Smooth muscle cell (in vitro differentiated cells): Measurements from ENCODE around the gene FAM161A. TPM values are rescaled to one million over a fixed set of nuclear protein-coding genes. Genes with fewer than 3 reads are reported as not detected.

ENCODE experiments used
- DNase-seq: peaks from one replicate; lab custom pipeline; 2025; ENCODE audit not compliant: unreplicated experiment; lab: John Stamatoyannopoulos, UW
- H2AFZ ChIP-seq: fragments of 200-600 bp; sonication (generic); 2 replicates; pipeline ENCODE4 v1.6.0; 2016; ENCODE audit warnings: antibody characterized with exemption, low read depth, mild to moderate bottlenecking
- H3F3A ChIP-seq: fragments of 200-600 bp; sonication (generic); 2 replicates; pipeline ENCODE4 v1.6.0; 2017; ENCODE audit warnings: antibody characterized with exemption, low read depth
- H3K27ac ChIP-seq: fragments of 200-600 bp; sonication (generic); 2 replicates; pipeline ENCODE4 v1.5.1; 2016; ENCODE audit warnings: low read depth, mild to moderate bottlenecking
- H3K27me3 ChIP-seq: fragments of 200-600 bp; sonication (generic); 2 replicates; pipeline ENCODE4 v1.6.1; 2016; ENCODE audit warnings: low read depth, mild to moderate bottlenecking
- H3K36me3 ChIP-seq: fragments of 200-600 bp; sonication (generic); 2 replicates; pipeline ENCODE4 v1.5.1; 2016; ENCODE audit warnings: low read depth
- H3K4me1 ChIP-seq: fragments of 200-600 bp; sonication (generic); 2 replicates; pipeline ENCODE4 v1.5.1; 2016; ENCODE audit warnings: low read depth
- H3K4me2 ChIP-seq: fragments of 200-600 bp; sonication (generic); 2 replicates; pipeline ENCODE4 v1.6.0; 2016; ENCODE audit warnings: mild to moderate bottlenecking
- H3K4me3 ChIP-seq: fragments of 200-600 bp; sonication (generic); 2 replicates; pipeline ENCODE4 v1.5.1; 2016; ENCODE audit warnings: mild to moderate bottlenecking
- H3K79me2 ChIP-seq: fragments of 200-600 bp; sonication (generic); 2 replicates; pipeline ENCODE4 v1.6.0; 2016; ENCODE audit warnings: low read depth, mild to moderate bottlenecking
- H3K9ac ChIP-seq: fragments of 200-600 bp; sonication (generic); 2 replicates; pipeline ENCODE4 v1.6.0; 2016; ENCODE audit warnings: low read depth
- H3K9me3 ChIP-seq: fragments of 200-600 bp; sonication (generic); replicated peaks from 2 replicates; pipeline ENCODE4 v1.5.1; 2016; ENCODE audit warnings: low read depth
- H4K20me1 ChIP-seq: fragments of 200-600 bp; sonication (generic); 2 replicates; pipeline ENCODE4 v1.6.0; 2016; ENCODE audit warnings: low read depth
- WGBS: methylation state at CpG from one replicate; pipeline ENCODE4 v1.1.7; 2016; ENCODE audit warnings: low lambda C conversion rate; 5-methylcytosine and 5-hydroxymethylcytosine counted together
- polyA plus RNA-seq: library from polyadenylated mRNA; unstranded; fragments of >200 nt; fragmentation: Nextera tagmentation; extraction: Ambion mirVana; gene quantifications from 2 replicates; pipeline ENCODE4 v1.2.1, GENCODE V29; 2016
- total RNA-seq: library from RNA; depleted of rRNA; stranded (reverse); fragments of >200 nt; gene quantifications from 2 replicates; pipeline ENCODE4 v1.2.3, GENCODE V29; 2014
- TF ChIP-seq, protein P1 (sequence below): fragments of 200-600 bp; sonication (generic); IDR thresholded peaks from 2 replicates; pipeline ENCODE4 v1.5.1; 2017; ENCODE audit warnings: borderline replicate concordance, mild to moderate bottlenecking, antibody characterized with exemption; ENCODE audit not compliant: insufficient read depth, poor library complexity, severe bottlenecking

Gene FAM161A
- total and polyA plus RNA-seq, 2 experiments from 2014 or later = 3.9 to 5.7 TPM

DNA sequence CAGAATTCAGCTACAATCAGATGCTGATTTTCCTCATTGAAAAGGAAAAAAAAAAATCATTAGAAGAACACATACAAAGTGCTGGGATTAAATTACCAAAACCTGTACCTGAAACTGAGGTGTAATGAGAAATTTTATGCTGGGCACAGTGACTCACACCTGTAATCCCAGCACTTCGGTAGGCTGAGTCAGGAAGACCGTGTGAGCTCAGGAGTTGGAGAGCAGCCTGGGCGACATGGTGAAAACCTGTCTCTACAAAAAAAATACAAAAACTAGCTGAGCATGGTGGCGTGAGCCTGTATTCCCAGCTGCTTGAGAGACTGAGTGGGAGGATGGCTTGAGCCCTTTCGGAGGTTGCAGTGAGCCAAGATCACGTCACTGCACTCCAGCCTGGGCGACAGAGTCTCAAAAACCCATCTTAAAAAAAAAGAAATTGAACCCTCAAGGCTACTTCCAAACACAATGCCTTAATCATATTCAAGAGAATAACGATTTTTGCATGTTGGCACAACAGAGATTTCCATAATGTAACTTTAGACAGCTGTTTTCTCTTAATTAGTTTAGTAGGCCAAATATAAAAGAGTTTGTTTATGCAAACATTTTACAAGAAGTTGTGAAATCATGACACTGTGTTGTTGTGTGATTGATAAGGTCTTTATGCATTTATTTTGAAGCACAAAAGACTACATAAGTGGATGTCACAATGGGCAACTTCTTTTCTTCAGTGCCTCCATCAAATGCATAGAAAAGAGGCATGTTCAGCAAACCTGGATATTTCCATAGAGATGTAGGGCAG lies 63.9 kb downstream of the FAM161A start:
- Histone ChIP-seq H4K20me1 (no peaks in the 10 kb centered on the region), H3K79me2 (no peaks in the 10 kb centered on the region), H3K27me3 (no peaks in the 10 kb centered on the region), H3K4me3 (no peak overlapping the region), H3K9me3 (no peaks in the 10 kb centered on the region), H3K27ac (no peak overlapping the region), H3F3A (no peaks in the 10 kb centered on the region), H3K4me2 (no peak overlapping the region), H3K36me3 (no peaks in the 10 kb centered on the region), H3K9ac (no peak overlapping the region), H2AFZ (no peak overlapping the region), H3K4me1 (no peaks in the 10 kb centered on the region)
- 68% methylated on average over 8 of the region's 8 CpGs for WGBS
- TF ChIP-seq, protein P1, sequence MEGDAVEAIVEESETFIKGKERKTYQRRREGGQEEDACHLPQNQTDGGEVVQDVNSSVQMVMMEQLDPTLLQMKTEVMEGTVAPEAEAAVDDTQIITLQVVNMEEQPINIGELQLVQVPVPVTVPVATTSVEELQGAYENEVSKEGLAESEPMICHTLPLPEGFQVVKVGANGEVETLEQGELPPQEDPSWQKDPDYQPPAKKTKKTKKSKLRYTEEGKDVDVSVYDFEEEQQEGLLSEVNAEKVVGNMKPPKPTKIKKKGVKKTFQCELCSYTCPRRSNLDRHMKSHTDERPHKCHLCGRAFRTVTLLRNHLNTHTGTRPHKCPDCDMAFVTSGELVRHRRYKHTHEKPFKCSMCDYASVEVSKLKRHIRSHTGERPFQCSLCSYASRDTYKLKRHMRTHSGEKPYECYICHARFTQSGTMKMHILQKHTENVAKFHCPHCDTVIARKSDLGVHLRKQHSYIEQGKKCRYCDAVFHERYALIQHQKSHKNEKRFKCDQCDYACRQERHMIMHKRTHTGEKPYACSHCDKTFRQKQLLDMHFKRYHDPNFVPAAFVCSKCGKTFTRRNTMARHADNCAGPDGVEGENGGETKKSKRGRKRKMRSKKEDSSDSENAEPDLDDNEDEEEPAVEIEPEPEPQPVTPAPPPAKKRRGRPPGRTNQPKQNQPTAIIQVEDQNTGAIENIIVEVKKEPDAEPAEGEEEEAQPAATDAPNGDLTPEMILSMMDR = no peak
- no peak for DNase-seq

DNA sequence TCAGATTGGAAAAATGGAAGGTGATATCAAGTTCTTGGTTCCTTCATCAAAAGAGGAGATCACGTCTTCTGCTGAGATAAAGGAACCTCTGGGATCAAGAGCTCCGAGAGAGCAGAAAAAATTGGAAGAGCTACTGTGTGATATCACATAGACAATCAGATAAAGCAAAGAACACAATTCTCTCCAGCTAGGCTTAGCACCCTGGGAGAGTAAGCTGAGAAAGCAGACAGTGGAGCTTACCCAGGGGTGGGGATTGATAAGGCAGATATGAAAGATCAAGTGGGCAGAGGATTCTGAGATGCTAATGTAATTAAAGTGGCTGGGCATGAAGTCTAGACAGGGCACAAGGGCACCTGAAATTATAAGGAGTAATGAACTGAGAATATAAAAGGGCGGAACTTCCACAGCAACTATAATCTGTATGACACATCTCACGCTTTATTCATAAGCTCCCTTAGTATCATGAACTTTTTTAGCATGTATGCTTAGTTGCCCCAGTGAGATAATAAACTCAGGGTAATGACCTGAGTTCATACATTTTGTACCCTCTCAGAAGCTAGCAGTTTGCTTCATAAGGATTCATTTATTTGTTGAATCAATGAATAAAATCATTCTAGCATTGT lies 65.8 kb downstream of the FAM161A start:
- Histone ChIP-seq H3K27ac (no peak overlapping the region), H3K36me3 (no peaks in the 10 kb centered on the region), H3F3A (no peaks in the 10 kb centered on the region), H3K4me1 (no peaks in the 10 kb centered on the region), H2AFZ (no peak overlapping the region), H4K20me1 (no peaks in the 10 kb centered on the region), H3K4me2 (no peak overlapping the region), H3K9ac (no peak overlapping the region), H3K4me3 (no peak overlapping the region), H3K9me3 (no peaks in the 10 kb centered on the region), H3K79me2 (no peaks in the 10 kb centered on the region), H3K27me3 (no peaks in the 10 kb centered on the region)
- TF ChIP-seq, protein P1 = no peak
- WGBS = 78% methylated on average over 4 of the region's 4 CpGs
- no peak for DNase-seq

DNA sequence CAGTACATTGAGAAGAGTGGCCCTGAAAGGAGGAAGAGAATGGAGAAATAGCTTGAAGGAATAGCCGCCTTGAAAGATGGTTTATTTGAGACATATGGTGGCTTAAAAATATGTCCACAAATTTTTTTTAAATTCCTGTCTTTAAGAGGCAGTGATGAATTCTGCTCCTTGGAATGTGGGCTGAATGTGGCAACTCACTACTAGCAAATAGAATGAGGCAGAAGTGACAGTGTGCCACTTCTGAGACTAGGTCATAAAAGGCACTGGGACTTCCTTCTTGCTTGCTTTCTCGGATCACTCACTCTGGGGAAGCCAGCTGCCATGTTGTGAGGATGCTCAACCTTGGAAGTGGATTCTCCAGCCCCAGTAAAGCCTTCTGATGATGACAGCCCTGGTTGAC lies 67.0 kb downstream of the FAM161A start:
- Histone ChIP-seq H3K4me1 (no peaks in the 10 kb centered on the region), H3K9me3 (no peaks in the 10 kb centered on the region), H3K4me2 (no peak overlapping the region), H4K20me1 (no peaks in the 10 kb centered on the region), H3K36me3 (no peaks in the 10 kb centered on the region), H3K79me2 (no peaks in the 10 kb centered on the region), H3K9ac (no peak overlapping the region), H3K27ac (no peak overlapping the region), H2AFZ (no peak overlapping the region), H3K4me3 (no peak overlapping the region), H3F3A (no peaks in the 10 kb centered on the region), H3K27me3 (no peaks in the 10 kb centered on the region)
- TF ChIP-seq, protein P1 = no peak
- WGBS = 88% methylated on average over 2 of the region's 2 CpGs
- no peak for DNase-seq

DNA sequence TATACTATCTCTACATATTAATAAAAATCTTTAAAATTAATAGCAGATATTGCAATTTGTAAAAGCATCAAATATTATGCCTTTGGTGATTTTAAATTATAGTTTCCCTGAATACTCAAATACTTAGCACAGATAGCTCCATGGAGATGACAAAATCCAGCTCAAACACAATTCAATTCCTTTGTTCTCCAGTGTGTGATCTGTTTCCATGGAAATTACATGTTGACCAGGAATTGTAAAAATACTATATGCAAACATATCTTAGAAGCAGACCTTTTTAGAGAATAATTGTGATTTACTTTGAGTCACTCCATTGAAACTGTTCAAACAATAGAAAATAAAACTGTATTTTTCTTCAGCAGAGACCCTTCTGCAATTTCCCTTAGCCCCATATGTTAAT lies 68.3 kb downstream of the FAM161A start:
- H3K4me1 ChIP-seq = no peaks in the 10 kb centered on the region
- H3K79me2 ChIP-seq = no peaks in the 10 kb centered on the region
- no peak overlapping the region for H2AFZ ChIP-seq
- no peak overlapping the region for H3K4me3 ChIP-seq
- no peak for DNase-seq
- H3F3A ChIP-seq = no peaks in the 10 kb centered on the region
- H4K20me1 ChIP-seq = no peaks in the 10 kb centered on the region
- H3K36me3 ChIP-seq = no peaks in the 10 kb centered on the region
- H3K9me3 ChIP-seq = no peaks in the 10 kb centered on the region
- TF ChIP-seq, protein P1 = no peak
- no peak overlapping the region for H3K27ac ChIP-seq
- no peak overlapping the region for H3K4me2 ChIP-seq
- H3K27me3 ChIP-seq = no peaks in the 10 kb centered on the region
- no peak overlapping the region for H3K9ac ChIP-seq
